Right cardiac atrium (tissue), 5 donors: ENCODE measurements around the gene PRPS1. TPM values are rescaled to one million over a fixed set of nuclear protein-coding genes. Genes with fewer than 3 reads are reported as not detected.

Experiments used
- ATAC-seq, 2 donors: fragments of 200-7000 bp; cut with Tn5 transposase; one replicate each; pipeline versions ENCODE4 v1.8.0 to v1.9.1; 2020; ENCODE audit warnings: moderate library complexity in 2 of 2, mild to moderate bottlenecking in 1 of 2
- DNase-seq, 3 donors: peaks; one replicate each; pipeline ENCODE4 v3.0.0-alpha.2; 2020
- H3K27ac ChIP-seq: one replicate; pipeline ENCODE4 v1.5.1; 2013; ENCODE audit warnings: mild to moderate bottlenecking, low read length, control low read depth, moderate library complexity
- H3K27me3 ChIP-seq: one replicate; pipeline ENCODE4 v1.6.1; 2013; ENCODE audit not compliant: control insufficient read depth, insufficient read depth
- H3K4me1 ChIP-seq: one replicate; pipeline ENCODE4 v1.6.1; 2013; ENCODE audit warnings: low read length; ENCODE audit not compliant: control insufficient read depth, insufficient read depth
- H3K4me3 ChIP-seq: one replicate; pipeline ENCODE4 v1.5.1; 2013; ENCODE audit warnings: low read length, control low read depth
- H3K9me3 ChIP-seq: one replicate; pipeline ENCODE4 v1.6.1; 2013; ENCODE audit warnings: low read length; ENCODE audit not compliant: control insufficient read depth
- WGBS: extraction: QIAGEN DNeasy Blood & Tissue Kit; methylation state at CpG from one replicate; pipeline ENCODE4 v1.1.7; 2013; 5-methylcytosine and 5-hydroxymethylcytosine counted together
- intact Hi-C, 4 donors: fragments of 100-400 bp; cut with DNase I; formaldehyde crosslinking; loops; one replicate each; pipeline versions ENCODE4 v1.11.0 to v1.14.0; 2022 to 2023
- polyA plus RNA-seq: library from polyadenylated mRNA; stranded (reverse); fragments of 200-250 nt; gene quantifications from one replicate; pipeline ENCODE4 v1.2.3, GENCODE V29; 2013
- total RNA-seq, 4 donors: library from RNA; stranded (reverse); fragmentation: NEBNext Ultra II Directional; extraction: Animal tissue kit (Norgen Biotek cat#: 25700); gene quantifications; one replicate each; pipeline ENCODE4 v1.2.1, GENCODE V29; 2021
- donor health status: healthy with polysubstance abuse.
- donor health status: DM: no; HTN: yes; CAD: no.
- donor health status: DM: no; HTN: no; CAD: no.
- donor health status: DM: no; HTN: yes; CAD: no; lungs with severe emphysema.
- donor health status: DM: yes; HTN: yes; CAD: no.

Gene PRPS1
- total and polyA plus RNA-seq, 5 donors, result 13.9 to 26.3 (median 24.0) TPM

DNA sequence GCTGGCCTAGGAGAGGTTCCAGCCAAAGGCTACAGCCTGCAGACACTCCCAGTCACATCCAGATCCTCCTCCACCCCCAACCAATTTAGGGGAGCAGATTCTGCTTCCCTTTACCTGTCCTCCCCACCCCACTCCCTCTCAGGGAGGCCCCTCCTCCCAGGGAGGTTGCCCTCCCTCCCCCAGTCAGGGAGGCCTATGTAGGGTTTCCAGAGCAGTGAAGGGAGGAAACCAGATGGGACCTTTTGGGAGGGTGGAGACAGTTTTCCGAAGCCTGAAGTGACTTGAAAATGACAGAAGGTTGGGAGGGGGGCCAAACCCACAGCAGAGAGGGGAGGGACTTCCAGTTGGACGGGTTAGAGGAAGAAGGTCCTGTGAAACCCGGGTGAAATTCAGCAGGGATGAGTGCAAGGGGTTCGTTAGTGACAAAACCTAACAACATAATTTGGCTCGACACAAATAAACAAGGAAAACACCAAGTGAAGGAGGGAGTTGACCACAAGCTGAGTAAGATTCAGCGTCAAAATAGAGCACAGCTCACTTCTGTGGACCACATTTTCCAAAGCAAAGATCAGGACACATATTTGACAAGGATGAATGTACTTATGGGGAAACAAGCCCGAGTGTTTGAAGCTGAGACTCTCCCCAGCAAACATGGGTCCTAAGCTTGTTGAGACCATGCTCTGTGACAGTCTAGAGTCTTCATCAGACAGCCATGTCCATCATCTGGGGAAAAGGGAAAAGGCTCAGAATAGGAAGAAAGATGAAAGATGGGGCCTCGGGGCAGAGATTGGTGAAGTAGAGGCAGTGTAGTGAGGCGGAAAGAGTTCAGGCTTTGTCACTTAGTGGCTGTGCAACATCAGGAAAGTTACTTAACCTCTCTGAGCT lies 46.4 kb downstream of the PRPS1 start:
- peaks cover 8% of the 10 kb centered on the region for H3K4me1 ChIP-seq
- DNase-seq, result peak; percentile 80 to 85 (median 81)
- peak; percentile 45 to 58 for ATAC-seq
- no peaks in the 10 kb centered on the region for H3K27me3 ChIP-seq
- H3K27ac ChIP-seq, result peak overlapping the region; percentile 99
- H3K9me3 ChIP-seq, result no peaks in the 10 kb centered on the region
- H3K4me3 ChIP-seq, result peak overlapping the region; percentile 75
- WGBS, result 30% methylated on average over 9 of the region's 9 CpGs
- intact Hi-C loops, result loop anchor here in 3 of 4 donors (5.0 kb wide), 3 partner anchors 38 to 103 kb away; partner anchors contain the start of genes NCBP2L (in 2 of the 3) and TSC22D3 (in 2 of the 3)

DNA sequence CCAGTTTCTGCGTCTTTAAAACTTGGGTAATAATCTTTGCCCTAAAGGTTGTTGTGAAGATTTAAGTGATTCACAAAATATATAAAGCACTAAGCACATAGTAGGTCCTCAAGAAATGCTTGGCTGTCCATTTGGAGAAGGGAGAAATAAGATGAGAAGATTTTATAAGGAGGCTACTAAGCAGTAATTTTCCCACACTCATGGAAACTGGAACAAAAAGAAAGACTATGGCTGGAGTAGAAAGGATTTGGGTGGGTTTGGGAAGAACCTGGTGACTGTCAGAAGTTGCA lies 47.0 kb downstream of the PRPS1 start:
- no peaks in the 10 kb centered on the region for H3K27me3 ChIP-seq
- H3K9me3 ChIP-seq, result no peaks in the 10 kb centered on the region
- ATAC-seq (no peak), DNase-seq (no peak)
- H3K4me1 ChIP-seq, result peaks cover 8% of the 10 kb centered on the region
- intact Hi-C loops, result loop anchor here in 3 of 4 donors (5.0 kb wide), 2 partner anchors 37 to 42 kb away; no protein-coding TSS in a partner anchor
- H3K27ac ChIP-seq, result peak overlapping the region; percentile 99
- WGBS, result 83% methylated on average over 1 of the region's 1 CpG
- H3K4me3 ChIP-seq, result peak overlapping the region; percentile 75

DNA sequence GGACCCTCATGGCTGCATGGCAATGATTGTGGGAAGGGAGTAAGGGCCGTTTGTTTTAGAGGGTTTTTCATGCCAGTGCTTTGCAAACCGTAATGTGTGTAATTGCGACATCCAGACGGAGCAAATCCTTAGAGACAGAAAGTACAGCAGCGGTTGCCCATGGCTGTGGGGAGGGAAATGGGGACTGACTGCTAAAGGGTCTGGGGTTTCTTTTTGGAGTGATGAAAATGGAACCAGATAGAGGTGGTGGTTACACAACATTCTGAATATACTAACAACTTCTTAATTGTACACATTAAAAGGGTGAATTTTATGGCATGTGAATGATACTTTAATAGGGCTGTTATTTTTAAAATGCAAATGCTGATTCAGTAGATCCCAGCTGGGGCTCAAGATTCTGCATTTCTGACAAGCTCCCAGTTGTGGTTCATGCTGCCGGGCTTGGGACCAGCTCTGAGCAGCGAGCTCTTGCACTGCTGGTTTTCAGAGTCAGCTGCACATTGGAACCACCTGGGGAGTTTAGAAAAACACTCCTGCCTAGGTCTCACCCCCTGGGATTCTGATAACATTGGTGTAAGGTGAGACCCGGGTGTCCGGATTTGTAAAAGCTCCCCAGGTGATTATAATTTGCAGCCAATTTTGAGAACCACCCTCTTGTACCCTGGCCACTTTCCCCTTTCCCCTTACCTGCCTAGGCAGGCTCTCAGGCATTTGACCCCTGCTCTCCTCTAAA lies 47.7 kb downstream of the PRPS1 start:
- Histone ChIP-seq H3K27me3 (no peaks in the 10 kb centered on the region), H3K4me1 (peaks cover 8% of the 10 kb centered on the region), H3K27ac (peak overlapping the region; percentile 99), H3K9me3 (no peaks in the 10 kb centered on the region), H3K4me3 (peak overlapping the region; percentile 75)
- ATAC-seq (peak in 1 of 2 donors; percentile 28), DNase-seq (peak in 2 of 3 donors; percentile 33 to 69)
- intact Hi-C loops, result loop anchor here in 3 of 4 donors (5.0 kb wide), 2 partner anchors 36 to 41 kb away; no protein-coding TSS in a partner anchor
- WGBS, result 11% methylated on average over 9 of the region's 9 CpGs

DNA sequence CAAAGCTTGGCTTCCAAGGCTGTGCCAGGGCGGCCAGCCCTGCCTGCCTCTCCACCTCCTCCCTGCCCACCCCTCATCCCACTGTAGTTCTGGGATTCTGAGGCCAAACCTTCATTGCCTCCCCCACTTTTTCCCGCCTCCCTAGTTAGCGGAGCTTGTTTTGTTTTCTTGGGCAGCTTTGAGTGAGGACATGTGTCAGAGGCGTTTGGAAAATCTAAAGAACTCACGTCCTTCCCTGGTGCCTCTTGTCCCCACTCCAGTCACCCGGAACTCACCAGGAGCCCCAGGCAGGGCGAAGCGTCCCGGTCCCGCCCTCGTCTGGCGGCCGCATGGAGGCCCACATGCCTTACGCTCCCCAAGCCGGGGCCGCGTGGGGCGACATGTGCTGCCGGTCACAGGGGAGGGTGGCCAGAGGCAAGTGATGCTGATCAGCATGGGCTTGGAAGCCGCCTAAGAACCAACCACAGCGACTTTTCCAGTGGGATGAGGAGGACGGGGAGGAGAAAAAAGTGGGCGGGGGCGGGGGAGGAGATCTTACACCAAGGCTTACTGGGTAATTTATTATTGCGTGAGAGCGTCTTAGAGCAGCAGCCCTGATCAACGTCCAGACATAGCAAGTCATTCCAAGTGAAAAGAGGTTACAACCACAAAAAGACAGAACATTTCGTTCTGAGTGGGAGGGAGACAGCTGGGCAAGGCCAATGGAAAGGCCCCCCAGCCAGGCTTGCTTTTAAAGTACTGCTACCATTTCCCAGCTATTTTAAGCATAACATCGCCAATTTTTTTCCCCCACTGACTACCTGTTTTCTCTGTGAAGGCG lies 48.5 kb downstream of the PRPS1 start:
- H3K4me1 ChIP-seq, result peaks cover 8% of the 10 kb centered on the region
- no peaks in the 10 kb centered on the region for H3K9me3 ChIP-seq
- H3K4me3 ChIP-seq, result peak overlapping the region; percentile 75
- intact Hi-C loops, result loop anchor here in 3 of 4 donors (5.0 kb wide), 2 partner anchors 36 to 41 kb away; no protein-coding TSS in a partner anchor
- 9% methylated on average over 30 of the region's 30 CpGs for WGBS
- DNase-seq (peak; percentile 92 to 95 (median 95)), ATAC-seq (peak; percentile 75 to 77)
- peak overlapping the region; percentile 99 for H3K27ac ChIP-seq
- no peaks in the 10 kb centered on the region for H3K27me3 ChIP-seq

DNA sequence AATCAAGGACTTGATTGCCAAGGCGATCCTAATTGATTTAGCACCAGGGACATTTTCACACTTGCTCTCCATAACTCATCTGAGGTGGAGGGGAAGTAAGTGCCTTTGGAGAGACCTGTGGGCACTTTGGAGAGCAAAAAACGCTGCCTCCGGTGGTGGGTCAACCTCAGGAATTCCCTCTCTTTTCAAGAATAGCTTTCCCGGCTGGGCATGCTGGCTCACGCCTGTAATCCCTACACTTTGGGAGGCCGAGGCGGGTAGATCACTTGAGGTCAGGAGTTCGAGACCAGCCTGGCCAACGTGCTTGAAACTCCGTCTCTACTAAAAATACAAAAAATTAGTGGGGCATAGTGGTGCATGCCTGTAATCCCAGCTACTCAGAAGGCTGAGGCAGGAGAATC lies 49.2 kb downstream of the PRPS1 start:
- Histone ChIP-seq H3K4me3 (no peak overlapping the region), H3K27ac (peak overlapping the region; percentile 85), H3K27me3 (no peaks in the 10 kb centered on the region), H3K9me3 (no peaks in the 10 kb centered on the region), H3K4me1 (peaks cover 8% of the 10 kb centered on the region)
- intact Hi-C loops, result loop anchor here in 3 of 4 donors (5.0 kb wide), 2 partner anchors 35 to 40 kb away; no protein-coding TSS in a partner anchor
- WGBS, result 37% methylated on average over 10 of the region's 10 CpGs
- DNase-seq, result peak in 1 of 3 donors; percentile 57
- no peak for ATAC-seq

DNA sequence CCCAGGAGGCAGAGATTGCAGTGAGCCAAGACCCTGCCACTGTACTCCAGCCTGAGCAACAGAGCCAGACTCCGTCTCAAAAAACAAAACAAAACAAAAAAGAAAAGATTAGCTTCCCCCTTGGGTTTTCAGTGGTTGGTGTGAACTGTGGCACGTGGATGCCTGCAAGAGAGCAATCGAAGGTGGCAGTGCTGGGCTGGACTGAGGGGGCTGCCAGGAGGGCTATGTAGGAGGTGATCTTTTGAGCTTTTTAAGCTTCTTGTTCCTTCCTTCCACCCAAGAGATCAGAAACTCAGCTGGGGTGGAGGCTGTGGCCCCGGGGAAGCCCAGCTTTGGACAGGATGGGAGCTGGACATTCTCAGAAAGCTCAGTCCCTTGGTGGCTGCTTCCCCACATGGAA lies 49.6 kb downstream of the PRPS1 start:
- ATAC-seq, result no peak
- Histone ChIP-seq H3K27ac (peak overlapping the region; percentile 85), H3K9me3 (no peaks in the 10 kb centered on the region), H3K4me1 (peaks cover 8% of the 10 kb centered on the region), H3K27me3 (no peaks in the 10 kb centered on the region), H3K4me3 (no peak overlapping the region)
- intact Hi-C loops, result loop anchor here in 3 of 4 donors (5.0 kb wide), 2 partner anchors 34 to 39 kb away; no protein-coding TSS in a partner anchor
- WGBS, result 32% methylated on average over 4 of the region's 4 CpGs
- DNase-seq, result peak in 2 of 3 donors; percentile 65 to 77

DNA sequence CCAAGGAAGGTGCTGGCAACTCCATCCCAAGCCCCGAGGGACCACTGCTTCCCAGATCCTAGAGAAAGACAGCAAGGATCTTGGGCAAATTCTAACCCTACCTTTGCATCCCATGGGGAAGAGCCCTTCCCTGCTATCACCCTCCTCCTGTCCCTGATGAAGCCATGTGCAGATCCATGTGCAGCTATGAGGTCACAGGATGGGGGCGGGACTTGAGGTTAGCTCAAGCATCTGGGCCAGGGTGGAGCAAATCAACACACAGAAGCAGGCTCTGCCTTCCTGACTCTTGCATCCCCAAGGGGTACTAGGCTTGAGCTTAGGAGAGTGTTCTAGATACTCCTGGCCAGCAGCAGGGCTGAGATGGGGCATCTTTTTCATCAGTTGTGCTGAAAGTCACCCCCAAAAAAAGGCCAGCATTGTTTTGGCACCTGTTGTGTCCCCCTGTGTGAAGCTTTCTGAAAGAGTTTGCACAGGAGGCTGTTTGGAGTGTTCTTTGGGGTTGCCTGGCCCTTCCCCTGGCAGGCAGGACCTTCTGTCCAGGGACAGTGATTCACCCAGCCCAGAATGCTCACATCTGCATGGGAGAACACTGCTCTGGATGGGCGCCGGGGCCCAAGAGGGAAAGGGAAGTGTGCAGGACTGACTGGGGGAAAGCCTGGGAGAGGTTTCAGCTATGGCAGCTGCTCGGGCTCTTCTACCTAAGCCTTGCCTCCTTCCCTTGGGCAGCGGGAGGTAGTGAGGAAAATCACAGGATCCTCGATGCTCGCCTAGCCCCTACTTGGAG lies 50.8 kb downstream of the PRPS1 start:
- peak; percentile 84 to 94 (median 85) for DNase-seq
- WGBS, result 70% methylated on average over 8 of the region's 8 CpGs
- H3K4me1 ChIP-seq, result peaks cover 8% of the 10 kb centered on the region
- H3K27ac ChIP-seq, result peak overlapping the region; percentile 85
- intact Hi-C loops, result loop anchor here in 3 of 4 donors (5.0 kb wide), 2 partner anchors 33 to 38 kb away; no protein-coding TSS in a partner anchor
- ATAC-seq, result peak; percentile 43 to 46
- H3K27me3 ChIP-seq, result no peaks in the 10 kb centered on the region
- no peaks in the 10 kb centered on the region for H3K9me3 ChIP-seq
- H3K4me3 ChIP-seq, result no peak overlapping the region

DNA sequence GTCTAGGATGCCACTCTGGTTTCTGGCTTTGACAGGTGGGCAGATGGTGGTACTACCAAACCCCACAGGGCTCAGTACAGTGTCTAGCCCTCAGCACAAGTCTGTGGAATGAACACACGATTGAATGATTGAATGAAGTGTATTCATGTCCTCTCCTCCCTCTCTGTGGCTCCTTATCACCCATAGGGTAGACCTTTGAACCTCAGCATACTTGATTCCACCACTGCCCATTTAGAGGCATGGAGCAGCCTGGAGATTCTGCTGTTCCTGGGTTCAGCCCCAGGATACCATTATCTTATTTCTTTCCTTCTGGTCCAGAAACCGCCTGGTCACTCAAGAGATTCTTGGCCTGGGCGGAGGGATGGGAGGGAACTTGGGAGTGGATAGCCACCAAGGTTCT lies 53.9 kb downstream of the PRPS1 start:
- 96% methylated on average over 3 of the region's 3 CpGs for whole genome bisulfite sequencing
- H3K27ac ChIP-seq, result peak overlapping the region; percentile 89
- no peak overlapping the region for H3K4me3 ChIP-seq
- no peaks in the 10 kb centered on the region for H3K27me3 ChIP-seq
- ATAC-seq, result no peak
- H3K9me3 ChIP-seq, result no peaks in the 10 kb centered on the region
- peaks cover 15% of the 10 kb centered on the region for H3K4me1 ChIP-seq
- intact Hi-C loops, result no loop called here
- no peak for DNase-seq

DNA sequence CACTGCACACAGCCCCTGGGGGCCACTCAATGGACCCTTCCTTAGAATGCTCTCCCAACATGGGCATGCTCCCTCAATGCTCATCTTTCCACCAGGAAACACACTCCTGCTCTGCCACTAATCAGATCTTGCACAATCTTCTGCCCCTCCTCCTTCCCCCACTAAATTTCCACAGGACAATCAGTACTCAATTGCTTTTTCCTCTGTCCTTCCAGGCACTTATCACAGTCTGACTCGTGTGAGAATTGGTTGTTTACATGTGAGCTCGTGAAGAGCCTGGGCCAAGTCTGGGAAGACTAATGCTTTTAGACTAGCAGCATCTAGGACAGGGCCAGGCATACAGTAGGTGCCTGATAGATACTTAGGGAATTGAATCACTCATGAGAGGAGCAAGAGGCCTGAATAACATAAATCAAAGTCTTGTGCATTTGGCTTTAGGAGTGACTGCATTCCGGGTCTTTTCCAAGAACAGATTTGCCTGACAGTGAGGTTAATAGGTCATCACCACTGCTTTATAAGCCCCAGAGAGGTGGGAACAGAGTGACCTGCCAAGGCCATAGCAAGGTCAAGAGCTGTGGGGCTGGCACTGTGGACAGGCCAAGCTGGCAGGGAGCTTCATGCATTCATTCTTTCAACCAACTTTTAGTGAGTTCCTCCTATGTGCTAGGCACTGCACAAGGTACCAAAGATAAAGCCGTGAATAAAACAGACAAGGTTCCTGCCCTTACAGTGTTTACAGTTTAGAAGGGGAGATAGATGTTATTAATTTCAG lies 55.0 kb downstream of the PRPS1 start:
- 24% methylated on average over 4 of the region's 4 CpGs for WGBS
- H3K27me3 ChIP-seq, result no peaks in the 10 kb centered on the region
- H3K4me3 ChIP-seq, result no peak overlapping the region
- DNase-seq, result peak in 1 of 3 donors; percentile 57
- H3K4me1 ChIP-seq, result peaks cover 15% of the 10 kb centered on the region
- peak; percentile 55 to 68 for ATAC-seq
- peak overlapping the region; percentile 89 for H3K27ac ChIP-seq
- no peaks in the 10 kb centered on the region for H3K9me3 ChIP-seq
- intact Hi-C loops, result no loop called here
